WTC11 (cell line): ENCODE results near the gene ERP44. TPM values are rescaled to one million over a fixed set of nuclear protein-coding genes. Genes with fewer than 3 reads are reported as not detected.
"Not testable (repeated sequence)": the region's sequence is repeated elsewhere in the genome, so short reads cannot be mapped to it uniquely, and the experiment has no call there.

ENCODE experiments used
- ATAC-seq: fragments of 200-7000 bp; cut with Tn5 transposase; 2 replicates; pipeline ENCODE4 v1.10.0; 2021; ENCODE audit warnings: mild to moderate bottlenecking, moderate library complexity
- CTCF ChIA-PET: fragments of 300-600 bp; sonication (Branson Sonifier 250); formaldehyde crosslinking; loops from one replicate; lab custom pipeline; 2021; ENCODE audit warnings: antibody characterized with exemption; lab: Charles Lee
- POLR2A ChIA-PET: fragments of 350-600 bp; sonication (Branson Sonifier 250); formaldehyde crosslinking; loops from one replicate; lab custom pipeline; 2021; ENCODE audit warnings: antibody characterized with exemption; lab: Charles Lee
- DNase-seq: peaks from one replicate; pipeline ENCODE4 v3.0.0; 2021; ENCODE audit warnings: low spot score
- H3K27ac Mint-ChIP-seq: 2 replicates; pipeline ENCODE4 v1.8.0; 2021; ENCODE audit warnings: mixed read lengths
- H3K27me3 Mint-ChIP-seq: 2 replicates; pipeline ENCODE4 v1.8.0; 2021; ENCODE audit warnings: low read depth, mild to moderate bottlenecking, moderate library complexity, mixed read lengths
- H3K36me3 Mint-ChIP-seq: 2 replicates; pipeline ENCODE4 v1.8.0; 2021; ENCODE audit warnings: mixed read lengths
- H3K4me1 Mint-ChIP-seq: 2 replicates; pipeline ENCODE4 v1.8.0; 2022; ENCODE audit warnings: mixed read lengths
- H3K4me3 Mint-ChIP-seq: 2 replicates; pipeline ENCODE4 v1.8.0; 2021; ENCODE audit warnings: mild to moderate bottlenecking, moderate library complexity, mixed read lengths
- H3K9me3 Mint-ChIP-seq: 2 replicates; pipeline ENCODE4 v1.8.0; 2021; ENCODE audit warnings: mixed read lengths
- ETV6 ChIP-seq: sonication (generic); formaldehyde crosslinking; IDR thresholded peaks from 2 replicates; pipeline ENCODE4 v1.8.1; 2022; ENCODE audit warnings: mild to moderate bottlenecking, missing genetic modification reagents
- FOXP1 ChIP-seq: sonication (generic); formaldehyde crosslinking; IDR thresholded peaks from 2 replicates; pipeline ENCODE4 v1.8.0; 2022; ENCODE audit warnings: missing genetic modification reagents, mild to moderate bottlenecking, moderate library complexity, borderline replicate concordance
- GTF2I ChIP-seq: fragments of 250-450 bp; sonication (Bioruptor Pico); conservative IDR thresholded peaks from 2 replicates; pipeline ENCODE4 v1.4.0; 2021; ENCODE audit warnings: mild to moderate bottlenecking
- JAZF1 ChIP-seq: fragments of 250-450 bp; sonication (Bioruptor Pico); IDR thresholded peaks from 2 replicates; pipeline ENCODE4 v1.9.0; 2021; ENCODE audit warnings: moderate library complexity, mild to moderate bottlenecking, inconsistent platforms
- NFATC4 ChIP-seq: fragments of 250-450 bp; sonication (Bioruptor Pico); IDR thresholded peaks from 2 replicates; pipeline ENCODE4 v1.9.0; 2021; ENCODE audit warnings: mild to moderate bottlenecking
- NFYB ChIP-seq: sonication (generic); formaldehyde crosslinking; conservative IDR thresholded peaks from 2 replicates; pipeline ENCODE4 v1.8.0; 2022; ENCODE audit warnings: low read depth, missing genetic modification reagents
- NR2C2 ChIP-seq: sonication (generic); formaldehyde crosslinking; IDR thresholded peaks from 2 replicates; pipeline ENCODE4 v1.8.0; 2022; ENCODE audit warnings: mild to moderate bottlenecking, missing genetic modification reagents
- OVOL2 ChIP-seq: fragments of 250-450 bp; sonication (Bioruptor Pico); IDR thresholded peaks from 2 replicates; pipeline ENCODE4 v1.9.0; 2021; ENCODE audit warnings: mild to moderate bottlenecking, borderline replicate concordance
- PRDM15 ChIP-seq: sonication (generic); formaldehyde crosslinking; IDR thresholded peaks from 2 replicates; pipeline ENCODE4 v1.8.0; 2022; ENCODE audit warnings: missing genetic modification reagents
- ZNF121 ChIP-seq: sonication (generic); formaldehyde crosslinking; IDR thresholded peaks from 2 replicates; pipeline ENCODE4 v1.8.0; 2023; ENCODE audit warnings: missing genetic modification reagents
- ZNF396 ChIP-seq: fragments of 250-450 bp; sonication (Bioruptor Pico); IDR thresholded peaks from 2 replicates; pipeline ENCODE4 v1.8.0; 2021; ENCODE audit warnings: mild to moderate bottlenecking, moderate library complexity, borderline replicate concordance
- ZNF425 ChIP-seq: fragments of 250-450 bp; sonication (Bioruptor Pico); conservative IDR thresholded peaks from 2 replicates; pipeline ENCODE4 v1.9.0; 2021; ENCODE audit warnings: mild to moderate bottlenecking
- total RNA-seq: library from RNA; stranded (reverse); gene quantifications from 3 replicates; pipeline ENCODE4 v1.2.3, GENCODE V29; 2021
- TF ChIP-seq, protein P1 (sequence below): fragments of 200-600 bp; IDR thresholded peaks from 2 replicates; pipeline ENCODE4 v1.8.0; 2022; ENCODE audit warnings: antibody characterized with exemption
- TF ChIP-seq, protein P2 (sequence below): sonication (generic); formaldehyde crosslinking; IDR thresholded peaks from 2 replicates; pipeline ENCODE4 v1.8.1; 2023; ENCODE audit warnings: mild to moderate bottlenecking, missing genetic modification reagents, borderline replicate concordance

The ERP44 gene
- total RNA-seq, 1 experiment from 2014 or later: 13.7 TPM

DNA sequence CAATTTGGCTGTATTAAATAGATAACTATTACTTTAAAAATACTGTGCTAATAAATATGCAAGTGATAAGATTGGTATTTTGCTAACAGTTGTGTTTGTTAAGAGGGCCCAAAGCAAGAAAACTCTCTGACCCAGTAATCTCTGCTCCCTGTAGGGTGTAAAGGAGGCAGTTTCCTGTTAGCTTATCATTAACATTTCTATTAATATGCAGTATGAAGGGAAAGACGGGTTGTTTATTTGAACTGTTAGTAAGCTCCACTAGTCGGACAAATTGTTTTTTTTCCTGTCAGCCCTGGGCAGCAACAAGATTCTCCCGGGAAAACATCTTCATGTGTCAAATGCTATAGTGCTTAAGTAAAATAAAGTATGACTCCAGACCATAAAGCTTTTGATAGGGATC lies 35.6 kb downstream of the ERP44 start:
- ChIA-PET CTCF (interaction anchor here (0.7 to 1.9 kb wide), 7 partner anchors 17 to 262 kb away, joined by 3 to 5 read pairs (median 3); no protein-coding TSS in a partner anchor), POLR2A (no interaction called here)
- ATAC-seq (peak; percentile 72), DNase-seq (no peak)
- H3K4me3 Mint-ChIP-seq: peak overlapping the region; percentile 24
- H3K36me3 Mint-ChIP-seq: peaks cover 20% of the 10 kb centered on the region
- no peaks in the 10 kb centered on the region for H3K27me3 Mint-ChIP-seq
- H3K4me1 Mint-ChIP-seq: peaks cover 31% of the 10 kb centered on the region
- no peak overlapping the region for H3K27ac Mint-ChIP-seq
- H3K9me3 Mint-ChIP-seq: peaks cover 7% of the 10 kb centered on the region
- no peak for TF ChIP-seq FOXP1 (CRISPR knock-in tag)
- TF ChIP-seq, protein P1, sequence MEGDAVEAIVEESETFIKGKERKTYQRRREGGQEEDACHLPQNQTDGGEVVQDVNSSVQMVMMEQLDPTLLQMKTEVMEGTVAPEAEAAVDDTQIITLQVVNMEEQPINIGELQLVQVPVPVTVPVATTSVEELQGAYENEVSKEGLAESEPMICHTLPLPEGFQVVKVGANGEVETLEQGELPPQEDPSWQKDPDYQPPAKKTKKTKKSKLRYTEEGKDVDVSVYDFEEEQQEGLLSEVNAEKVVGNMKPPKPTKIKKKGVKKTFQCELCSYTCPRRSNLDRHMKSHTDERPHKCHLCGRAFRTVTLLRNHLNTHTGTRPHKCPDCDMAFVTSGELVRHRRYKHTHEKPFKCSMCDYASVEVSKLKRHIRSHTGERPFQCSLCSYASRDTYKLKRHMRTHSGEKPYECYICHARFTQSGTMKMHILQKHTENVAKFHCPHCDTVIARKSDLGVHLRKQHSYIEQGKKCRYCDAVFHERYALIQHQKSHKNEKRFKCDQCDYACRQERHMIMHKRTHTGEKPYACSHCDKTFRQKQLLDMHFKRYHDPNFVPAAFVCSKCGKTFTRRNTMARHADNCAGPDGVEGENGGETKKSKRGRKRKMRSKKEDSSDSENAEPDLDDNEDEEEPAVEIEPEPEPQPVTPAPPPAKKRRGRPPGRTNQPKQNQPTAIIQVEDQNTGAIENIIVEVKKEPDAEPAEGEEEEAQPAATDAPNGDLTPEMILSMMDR: no peak
- TF ChIP-seq PRDM15 (CRISPR knock-in tag): no peak
- TF ChIP-seq, protein P2, sequence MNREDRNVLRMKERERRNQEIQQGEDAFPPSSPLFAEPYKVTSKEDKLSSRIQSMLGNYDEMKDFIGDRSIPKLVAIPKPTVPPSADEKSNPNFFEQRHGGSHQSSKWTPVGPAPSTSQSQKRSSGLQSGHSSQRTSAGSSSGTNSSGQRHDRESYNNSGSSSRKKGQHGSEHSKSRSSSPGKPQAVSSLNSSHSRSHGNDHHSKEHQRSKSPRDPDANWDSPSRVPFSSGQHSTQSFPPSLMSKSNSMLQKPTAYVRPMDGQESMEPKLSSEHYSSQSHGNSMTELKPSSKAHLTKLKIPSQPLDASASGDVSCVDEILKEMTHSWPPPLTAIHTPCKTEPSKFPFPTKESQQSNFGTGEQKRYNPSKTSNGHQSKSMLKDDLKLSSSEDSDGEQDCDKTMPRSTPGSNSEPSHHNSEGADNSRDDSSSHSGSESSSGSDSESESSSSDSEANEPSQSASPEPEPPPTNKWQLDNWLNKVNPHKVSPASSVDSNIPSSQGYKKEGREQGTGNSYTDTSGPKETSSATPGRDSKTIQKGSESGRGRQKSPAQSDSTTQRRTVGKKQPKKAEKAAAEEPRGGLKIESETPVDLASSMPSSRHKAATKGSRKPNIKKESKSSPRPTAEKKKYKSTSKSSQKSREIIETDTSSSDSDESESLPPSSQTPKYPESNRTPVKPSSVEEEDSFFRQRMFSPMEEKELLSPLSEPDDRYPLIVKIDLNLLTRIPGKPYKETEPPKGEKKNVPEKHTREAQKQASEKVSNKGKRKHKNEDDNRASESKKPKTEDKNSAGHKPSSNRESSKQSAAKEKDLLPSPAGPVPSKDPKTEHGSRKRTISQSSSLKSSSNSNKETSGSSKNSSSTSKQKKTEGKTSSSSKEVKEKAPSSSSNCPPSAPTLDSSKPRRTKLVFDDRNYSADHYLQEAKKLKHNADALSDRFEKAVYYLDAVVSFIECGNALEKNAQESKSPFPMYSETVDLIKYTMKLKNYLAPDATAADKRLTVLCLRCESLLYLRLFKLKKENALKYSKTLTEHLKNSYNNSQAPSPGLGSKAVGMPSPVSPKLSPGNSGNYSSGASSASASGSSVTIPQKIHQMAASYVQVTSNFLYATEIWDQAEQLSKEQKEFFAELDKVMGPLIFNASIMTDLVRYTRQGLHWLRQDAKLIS (CRISPR knock-in tag): no peak
- TF ChIP-seq OVOL2 (CRISPR knock-in tag): no peak
- no peak for TF ChIP-seq ZNF396 (CRISPR knock-in tag)
- no peak for TF ChIP-seq JAZF1 (CRISPR knock-in tag)
- no peak for TF ChIP-seq ZNF121 (CRISPR knock-in tag)
- no peak for TF ChIP-seq NFATC4
- no peak for TF ChIP-seq NFYB (CRISPR knock-in tag)
- TF ChIP-seq NR2C2 (CRISPR knock-in tag): no peak
- TF ChIP-seq ETV6 (CRISPR knock-in tag): no peak
- TF ChIP-seq ZNF425 (CRISPR knock-in tag): no peak

- DNase-seq, H3K27me3 Mint-ChIP-seq: not testable (repeated sequence)
- peaks cover 20% of the 10 kb centered on the region for H3K36me3 Mint-ChIP-seq
- TF ChIP-seq ZNF121 (CRISPR knock-in tag) (peak; percentile 93), GTF2I (0 out of 2 replicates have a peak, but pooled peaks have one; percentile 17)
- TF ChIP-seq, all 79 proteins: peak for 2; not testable (repeated sequence) for 77
- H3K4me1 Mint-ChIP-seq: peaks cover 31% of the 10 kb centered on the region
- POLR2A ChIA-PET, H3K9me3 Mint-ChIP-seq, H3K27ac Mint-ChIP-seq, H3K4me3 Mint-ChIP-seq, ATAC-seq: not testable (repeated sequence)
- CTCF ChIA-PET: interaction anchor here (0.6 to 1.9 kb wide), 8 partner anchors 18 to 262 kb away, joined by 3 to 5 read pairs (median 3); no protein-coding TSS in a partner anchor
Measured at GRCh38 chr9:100062683-100063082, 36.1 kb downstream of the ERP44 start.
